Pulmonary artery endothelial cell (primary cell): ENCODE data around the gene MYH14. TPM values are rescaled to one million over a fixed set of nuclear protein-coding genes. Genes with fewer than 3 reads are reported as not detected.
"Not testable (repeated sequence)": the region's sequence is repeated elsewhere in the genome, so short reads cannot be mapped to it uniquely, and the experiment has no call there.

ENCODE experiments used
- DNase-seq: peaks from one replicate; pipeline ENCODE4 v3.0.0-alpha.2; 2011; ENCODE audit warnings: low read depth, low spot score
- total RNA-seq: library from RNA; depleted of rRNA; stranded (reverse); fragments of >200 nt; gene quantifications from 2 replicates; pipeline ENCODE4 v1.2.3, GENCODE V29; 2014

Gene MYH14
- total RNA-seq, 1 donor from 2014 or later, result not detected

GRCh38 chr19:50317115-50317514 lies 113.7 kb downstream of the MYH14 start:
- no peak for DNase-seq

GRCh38 chr19:50318438-50318837 lies 115.0 kb downstream of the MYH14 start:
- DNase-seq, result no peak

GRCh38 chr19:50319156-50319555 lies 115.7 kb downstream of the MYH14 start:
- DNase-seq, result no peak

DNA sequence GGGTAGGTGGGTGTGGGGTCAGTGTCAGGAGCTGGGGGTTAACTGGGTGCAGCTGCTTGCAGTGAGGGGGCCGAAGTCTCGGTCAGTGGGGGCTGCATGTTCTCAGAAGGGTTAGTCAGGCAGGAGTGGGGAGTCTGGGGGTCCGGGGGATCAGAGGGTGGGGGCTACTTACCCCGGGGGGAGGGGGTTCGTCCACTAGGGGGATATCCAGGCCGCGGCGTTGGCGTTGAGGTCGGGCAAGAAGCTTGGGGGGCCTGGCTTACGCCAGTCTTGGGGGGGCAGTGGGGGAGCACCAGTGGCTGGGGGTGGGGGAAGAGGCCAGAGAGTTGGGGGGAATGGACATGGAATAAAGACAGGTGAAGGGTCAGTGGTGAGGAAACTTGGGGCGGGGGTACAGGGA lies 116.6 kb downstream of the MYH14 start:
- no peak for DNase-seq

GRCh38 chr19:50320596-50320995 lies 117.2 kb downstream of the MYH14 start:
- no peak for DNase-seq

DNA sequence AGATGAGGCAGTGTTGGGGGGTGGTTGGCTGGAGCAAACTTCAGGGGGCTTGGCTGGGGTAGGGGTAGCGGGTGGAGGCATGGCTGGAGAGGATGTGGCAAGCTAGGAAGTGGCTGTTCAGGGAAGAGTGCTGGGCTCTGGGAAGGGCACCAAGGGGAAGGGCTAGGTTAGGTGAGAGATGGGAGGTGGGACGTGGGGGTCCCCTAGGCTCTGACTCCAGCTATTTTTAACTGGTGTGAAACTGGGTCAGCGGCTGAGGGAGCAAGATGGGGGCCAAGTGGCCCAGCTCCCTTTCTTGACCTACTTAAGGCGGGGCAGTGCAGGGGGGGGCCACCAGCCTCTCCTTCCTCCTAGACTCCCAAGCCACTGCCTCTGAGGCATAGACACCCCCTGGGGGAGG lies 118.4 kb downstream of the MYH14 start:
- no peak for DNase-seq

DNA sequence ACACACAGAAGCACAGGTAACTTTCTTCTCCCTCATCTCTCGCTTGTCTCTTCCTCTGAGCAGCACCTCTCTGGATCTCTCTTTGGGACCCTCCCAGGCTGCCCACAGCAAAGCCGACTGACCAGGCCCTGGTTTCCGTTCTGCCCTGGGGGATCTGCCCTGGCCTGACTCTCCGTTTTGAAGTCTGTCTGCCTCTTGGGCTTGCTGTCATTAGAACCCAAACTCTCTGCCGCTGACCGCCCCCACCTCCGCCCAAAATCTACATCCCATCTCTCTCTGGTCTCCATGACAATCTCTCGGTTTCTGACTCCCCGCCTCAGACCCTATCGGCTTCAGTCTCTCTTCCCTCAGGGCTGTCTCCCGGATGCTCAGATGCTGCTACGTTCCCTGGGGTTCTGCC lies 118.8 kb downstream of the MYH14 start:
- DNase-seq, result no peak

GRCh38 chr19:50322931-50323781 lies 119.7 kb downstream of the MYH14 start:
- DNase-seq, result no peak

DNA sequence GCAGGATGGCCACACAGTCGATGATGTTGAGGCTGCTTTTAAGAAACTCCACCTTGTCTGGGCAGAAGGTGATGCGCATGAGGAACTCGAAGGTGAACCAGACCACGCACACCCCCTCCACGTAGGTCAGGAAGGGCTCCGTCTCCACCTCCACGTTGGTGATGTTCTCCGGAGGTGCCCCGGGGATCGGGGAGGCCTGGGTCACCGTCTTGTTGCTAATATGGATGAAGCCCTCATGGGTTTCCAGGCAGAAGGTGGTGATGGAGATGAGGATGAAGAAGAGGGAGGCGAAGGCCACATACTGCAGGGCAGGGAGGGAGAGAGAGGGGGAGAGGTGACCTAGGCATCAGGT lies 120.3 kb downstream of the MYH14 start:
- no peak for DNase-seq

- DNase-seq, result no peak
Observed at GRCh38 chr19:50324331-50324730, 120.9 kb downstream of the MYH14 start.

- DNase-seq, result no peak
Observed at GRCh38 chr19:50325310-50326100, 122.1 kb downstream of the MYH14 start.

- no peak for DNase-seq
Observed at GRCh38 chr19:50326101-50326664, 122.8 kb downstream of the MYH14 start.

DNA sequence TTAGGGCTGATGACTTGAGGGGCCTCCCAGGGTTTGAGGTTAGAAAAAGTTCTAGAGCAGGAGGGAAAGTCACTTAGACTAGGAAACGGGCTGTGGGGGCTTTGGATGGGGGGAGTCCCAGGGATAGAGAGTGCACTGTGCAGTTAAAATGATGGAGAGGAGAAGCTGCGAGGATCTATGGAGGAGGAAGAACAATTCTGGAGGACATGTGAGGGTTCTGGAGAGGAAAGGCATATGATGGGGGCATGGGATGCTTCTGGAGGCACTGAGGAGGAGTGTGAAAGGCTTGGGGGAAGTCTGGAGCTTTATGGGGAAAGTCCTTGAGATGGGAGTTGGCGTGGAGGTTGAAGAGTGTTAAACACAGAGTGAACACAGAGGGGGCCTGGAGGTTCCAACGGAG lies 123.6 kb downstream of the MYH14 start:
- no peak for DNase-seq

- DNase-seq, result no peak
Observed at GRCh38 chr19:50327461-50328223, 124.2 kb downstream of the MYH14 start.

- DNase-seq, result no peak
Observed at GRCh38 chr19:50328224-50328872, 124.9 kb downstream of the MYH14 start.

DNA sequence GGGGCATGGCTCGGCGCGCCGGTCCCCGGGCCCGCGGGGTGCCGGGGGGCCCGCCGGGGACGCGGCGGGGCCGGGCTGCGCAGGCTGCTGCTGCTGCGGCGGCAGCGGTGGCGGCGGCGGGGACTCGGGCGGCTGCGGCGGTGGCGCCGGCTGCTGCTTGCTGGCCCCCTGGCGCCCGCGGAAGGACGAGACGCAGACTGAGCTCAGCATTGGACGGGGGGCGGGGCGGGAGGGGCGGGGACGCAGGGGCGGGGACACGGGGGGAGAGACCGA lies 125.4 kb downstream of the MYH14 start:
- DNase-seq, result no peak

DNA sequence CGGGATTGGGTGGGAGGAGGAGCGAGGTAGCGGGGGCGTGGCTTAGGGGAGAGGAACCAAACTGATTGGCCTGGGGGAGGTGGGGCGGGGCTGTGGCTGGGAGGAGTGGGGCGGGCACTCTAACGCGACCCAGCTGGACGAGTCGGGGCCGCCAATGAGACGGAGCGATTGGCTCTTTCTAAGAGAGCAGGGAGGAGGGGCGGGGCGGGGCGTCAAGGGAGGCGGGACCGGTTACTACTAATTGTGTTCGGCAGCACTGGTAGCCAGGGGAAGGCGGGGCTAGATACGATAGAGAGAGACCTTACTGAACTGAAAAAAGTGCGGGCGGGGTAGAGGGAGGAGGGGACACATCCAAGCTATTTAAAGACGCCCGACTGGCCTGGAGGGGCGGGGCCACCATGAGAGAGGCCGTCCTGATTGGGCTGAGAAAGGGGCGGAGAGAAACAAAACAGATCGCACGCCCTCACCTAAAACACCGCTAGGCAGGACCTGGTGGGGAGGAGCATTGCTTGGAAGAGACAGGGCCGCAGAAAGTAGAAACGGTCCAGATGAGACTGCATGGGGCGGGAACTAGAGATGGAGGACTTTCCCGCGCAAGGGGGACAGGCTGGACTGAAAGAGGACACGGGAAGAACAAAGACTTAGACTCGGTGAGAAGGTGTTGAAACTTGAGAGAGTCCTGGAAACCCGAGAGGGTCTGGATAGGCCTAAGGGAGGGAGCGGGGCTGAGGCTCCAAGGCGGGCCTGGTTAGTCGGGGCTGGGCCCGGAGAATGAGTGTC lies 125.9 kb downstream of the MYH14 start, which contains the start of gene KCNC3:
Gene KCNC3, minus strand, starts transcription at position 232 of the 780 bp plus-strand sequence. CDS start 295 bp downstream, outside the sequence.
- peak; percentile 98 for DNase-seq

- not testable (repeated sequence) for DNase-seq
Observed at GRCh38 chr19:50329926-50330294, 126.5 kb downstream of the MYH14 start.

DNA sequence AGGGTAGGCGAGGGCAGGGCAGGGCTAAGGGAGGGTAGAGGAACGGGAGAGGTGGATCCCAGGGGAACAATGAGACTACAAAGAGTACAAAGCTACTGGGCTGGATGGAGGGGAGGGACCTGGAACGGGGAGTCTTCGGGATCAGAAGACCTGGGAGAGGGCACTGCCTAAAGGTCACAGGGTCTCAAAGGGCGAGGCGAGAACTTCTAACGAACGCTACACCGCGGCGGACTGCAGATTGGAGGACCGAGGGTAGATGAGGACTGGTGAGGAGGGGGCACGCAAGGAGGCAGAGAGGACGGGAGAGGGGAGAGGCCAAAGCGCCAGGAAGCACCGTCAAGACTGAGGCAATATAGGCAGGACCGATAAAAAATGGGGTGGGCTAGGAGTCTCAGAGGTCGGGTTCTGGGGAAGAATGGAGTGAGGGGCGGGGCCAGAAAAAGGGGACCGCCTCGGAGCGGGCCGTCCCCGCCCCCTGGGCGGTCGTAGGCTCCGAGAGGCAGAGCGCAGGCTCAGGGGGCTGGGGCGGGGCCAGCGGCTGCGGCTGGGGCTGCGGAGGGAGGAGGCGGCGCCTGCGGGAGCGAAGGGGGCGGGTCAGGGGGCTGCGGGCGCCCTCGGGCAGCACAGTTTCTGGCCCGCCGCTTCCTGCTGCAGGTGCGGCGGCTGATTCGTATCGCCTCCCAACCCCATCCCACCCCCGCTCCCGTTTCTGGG lies 127.1 kb downstream of the MYH14 start:
- peak; percentile 27 for DNase-seq
